ENCODE measurements around the gene ARHGAP33.

GRCh38 chr19:35727956-35728706, 47.2 kb upstream of the ARHGAP33 start:
- TF ChIP-seq CTCF (IDR thresholded peaks at IDR 0.05) (no peak), RCOR1 (IDR thresholded peaks at IDR 0.05; ENCODE audit: low read depth, low read length) (no peak), USF2 (IDR thresholded peaks at IDR 0.05) (no peak), REST (IDR thresholded peaks at IDR 0.05) (no peak), MAX (IDR thresholded peaks at IDR 0.05) (no peak), CHD2 (IDR thresholded peaks at IDR 0.05; ENCODE audit: low read length, partially characterized antibody) (no peak), POLR2A (IDR thresholded peaks at IDR 0.05; ENCODE audit: low read length) (no peak), HMGXB4 (CRISPR knock-in tag; IDR thresholded peaks at IDR 0.05; ENCODE audit: borderline replicate concordance) (no peak), CEBPB (IDR thresholded peaks at IDR 0.05) (no peak), NPAS2 (CRISPR knock-in tag; IDR thresholded peaks at IDR 0.05; ENCODE audit: borderline replicate concordance) (no peak), POLR2AphosphoS2 (conservative IDR thresholded peaks at IDR 0.05; ENCODE audit: low read length) (no peak), KDM1A (IDR thresholded peaks at IDR 0.05; ENCODE audit: low read depth) (no peak)

Measured in A549 (cell line).